Uterus (tissue), 4 donors: Measurements from ENCODE around the gene COL4A2. TPM values are rescaled to one million over a fixed set of nuclear protein-coding genes. Genes with fewer than 3 reads are reported as not detected.
A peak's percentile ranks its signal among the peaks of the same experiment; 100 is the strongest.

Source experiments
- DNase-seq, 2 donors: peaks; one replicate each; pipeline ENCODE4 v3.0.0-alpha.2; 2019 to 2020
- H3K27ac ChIP-seq, 2 donors: fragments of 200-600 bp; sonication (generic); 1 replicate in 1 of 2; 2 replicates in 1 of 2; pipeline ENCODE4 v1.5.1; 2016 to 2018
- H3K27me3 ChIP-seq, 2 donors: fragments of 200-600 bp; sonication (generic); one replicate each; pipeline ENCODE4 v1.5.1; 2018 to 2019; ENCODE audit warnings: control low read depth in 1 of 2
- H3K36me3 ChIP-seq, 2 donors: fragments of 200-600 bp; sonication (generic); one replicate each; pipeline ENCODE4 v1.5.1; 2019; ENCODE audit warnings: control low read depth in 1 of 2
- H3K4me1 ChIP-seq, 2 donors: fragments of 200-600 bp; sonication (generic); one replicate each; pipeline ENCODE4 v1.5.1; 2018 to 2019; ENCODE audit warnings: control low read depth in 1 of 2
- H3K4me3 ChIP-seq, 2 donors: fragments of 200-600 bp; sonication (generic); 1 replicate in 1 of 2; 2 replicates in 1 of 2; pipeline ENCODE4 v1.5.1; 2018 to 2019; ENCODE audit warnings: mild to moderate bottlenecking in 1 of 2
- H3K9me3 ChIP-seq, 2 donors: fragments of 200-600 bp; sonication (generic); one replicate each; pipeline ENCODE4 v1.5.1; 2019; ENCODE audit warnings: control low read depth in 1 of 2
- POLR2A ChIP-seq, 2 donors: fragments of 450-650 bp; IDR thresholded peaks; one replicate each; pipeline ENCODE4 v1.6.1; 2016; ENCODE audit warnings: antibody characterized with exemption in 2 of 2, mild to moderate bottlenecking in 1 of 2, moderate library complexity in 1 of 2
- intact Hi-C: fragments of 100-400 bp; cut with DNase I; formaldehyde crosslinking; loops from one replicate; pipeline ENCODE4 v1.15.1; 2023; ENCODE audit warnings: low total_unique reads
- total RNA-seq, 4 donors: library from RNA; depleted of rRNA in 3 of 4; stranded (reverse); fragments of >200 nt in 3 of 4; gene quantifications; one replicate each; pipeline versions ENCODE4 v1.1.0 to v1.2.4, GENCODE V29; 2014 to 2023
- TF ChIP-seq, protein P1 (sequence below), 4 experiments: fragments of 200-600 bp in 2 of 4; fragments of 450-650 bp in 2 of 4; sonication (generic) in 2 of 4; IDR thresholded peaks; one replicate each; pipeline ENCODE4 v1.5.1; 2016 to 2019; ENCODE audit warnings: antibody characterized with exemption in 4 of 4, mild to moderate bottlenecking in 2 of 4, moderate library complexity in 1 of 4
- donor health status: DM: yes; HTN: yes; CAD: no.

Gene COL4A2
- total RNA-seq, 4 donors from 2014 or later: 157 to 606 (median 284) TPM

DNA sequence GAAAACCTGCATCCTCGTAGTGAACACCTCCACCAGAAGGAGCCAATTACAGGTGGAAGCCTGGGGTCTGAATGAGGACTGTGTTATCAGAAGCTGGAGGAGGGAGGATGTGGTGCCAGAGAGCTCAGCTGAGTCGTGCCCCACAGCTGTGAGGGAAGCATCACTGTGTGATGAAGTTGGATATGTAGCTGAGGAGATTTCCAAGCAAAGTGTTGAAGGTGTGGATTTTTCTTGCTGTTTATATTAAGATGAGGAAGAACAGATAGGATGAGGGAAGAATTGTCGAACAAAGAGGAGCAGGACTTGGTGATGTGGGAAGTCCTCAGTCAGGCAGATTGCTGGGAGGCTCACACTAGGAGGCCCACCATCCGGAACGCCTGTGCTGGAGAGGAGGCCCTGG lies 250.0 kb downstream of the COL4A2 start:
- Histone ChIP-seq H3K9me3 (no peaks in the 10 kb centered on the region), H3K36me3 (no peaks in the 10 kb centered on the region), H3K27me3 (no peaks in the 10 kb centered on the region), H3K4me3 (no peak overlapping the region), H3K4me1 (no peaks in the 10 kb centered on the region), H3K27ac (no peak overlapping the region)
- no peak for TF ChIP-seq POLR2A (IDR thresholded peaks at IDR 0.05)
- TF ChIP-seq, protein P1, sequence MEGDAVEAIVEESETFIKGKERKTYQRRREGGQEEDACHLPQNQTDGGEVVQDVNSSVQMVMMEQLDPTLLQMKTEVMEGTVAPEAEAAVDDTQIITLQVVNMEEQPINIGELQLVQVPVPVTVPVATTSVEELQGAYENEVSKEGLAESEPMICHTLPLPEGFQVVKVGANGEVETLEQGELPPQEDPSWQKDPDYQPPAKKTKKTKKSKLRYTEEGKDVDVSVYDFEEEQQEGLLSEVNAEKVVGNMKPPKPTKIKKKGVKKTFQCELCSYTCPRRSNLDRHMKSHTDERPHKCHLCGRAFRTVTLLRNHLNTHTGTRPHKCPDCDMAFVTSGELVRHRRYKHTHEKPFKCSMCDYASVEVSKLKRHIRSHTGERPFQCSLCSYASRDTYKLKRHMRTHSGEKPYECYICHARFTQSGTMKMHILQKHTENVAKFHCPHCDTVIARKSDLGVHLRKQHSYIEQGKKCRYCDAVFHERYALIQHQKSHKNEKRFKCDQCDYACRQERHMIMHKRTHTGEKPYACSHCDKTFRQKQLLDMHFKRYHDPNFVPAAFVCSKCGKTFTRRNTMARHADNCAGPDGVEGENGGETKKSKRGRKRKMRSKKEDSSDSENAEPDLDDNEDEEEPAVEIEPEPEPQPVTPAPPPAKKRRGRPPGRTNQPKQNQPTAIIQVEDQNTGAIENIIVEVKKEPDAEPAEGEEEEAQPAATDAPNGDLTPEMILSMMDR (IDR thresholded peaks at IDR 0.05): no peak
- intact Hi-C loops: no loop called here
- DNase-seq: no peak

DNA sequence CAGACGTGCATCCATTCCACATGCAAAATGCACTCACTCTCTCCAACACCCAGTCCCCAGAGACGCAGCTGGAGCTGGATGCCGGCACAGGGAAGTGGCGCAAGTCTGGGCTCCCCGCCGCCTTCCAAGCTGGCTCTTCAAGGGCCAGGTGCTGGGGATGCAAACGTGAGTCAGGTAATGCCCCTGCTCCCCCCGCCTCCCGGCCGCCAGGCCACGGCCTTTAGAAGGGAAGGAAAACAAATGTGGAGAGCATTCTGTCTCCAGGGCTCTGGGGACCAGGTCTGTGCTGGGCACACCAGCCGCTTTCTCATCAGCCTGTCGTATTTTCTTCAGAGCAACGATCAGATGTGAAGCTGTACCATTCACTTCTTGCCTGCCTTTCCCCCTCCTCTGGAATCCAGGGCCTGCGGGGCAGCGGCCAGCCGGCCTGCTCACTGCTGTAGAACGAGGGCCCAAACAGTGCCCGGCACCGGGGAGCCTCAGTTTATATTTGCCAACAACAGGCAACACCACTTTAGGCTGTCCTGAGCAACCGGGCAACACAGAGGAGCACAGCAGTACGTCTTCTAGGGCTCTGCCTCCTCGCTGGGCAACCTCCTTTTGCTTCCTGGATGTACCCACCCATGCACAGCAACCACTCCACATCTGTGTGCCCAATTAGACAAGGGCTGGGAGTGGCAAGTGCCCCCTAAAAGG lies 250.7 kb downstream of the COL4A2 start:
- no peaks in the 10 kb centered on the region for H3K36me3 ChIP-seq
- intact Hi-C loops: no loop called here
- H3K27me3 ChIP-seq: no peaks in the 10 kb centered on the region
- DNase-seq: no peak
- TF ChIP-seq, protein P1 (IDR thresholded peaks at IDR 0.05): no peak
- TF ChIP-seq POLR2A (IDR thresholded peaks at IDR 0.05): no peak
- no peak overlapping the region for H3K27ac ChIP-seq
- no peak overlapping the region for H3K4me3 ChIP-seq
- peaks cover 0 to 2% of the 10 kb centered on the region in 2 donors for H3K4me1 ChIP-seq
- no peaks in the 10 kb centered on the region for H3K9me3 ChIP-seq

DNA sequence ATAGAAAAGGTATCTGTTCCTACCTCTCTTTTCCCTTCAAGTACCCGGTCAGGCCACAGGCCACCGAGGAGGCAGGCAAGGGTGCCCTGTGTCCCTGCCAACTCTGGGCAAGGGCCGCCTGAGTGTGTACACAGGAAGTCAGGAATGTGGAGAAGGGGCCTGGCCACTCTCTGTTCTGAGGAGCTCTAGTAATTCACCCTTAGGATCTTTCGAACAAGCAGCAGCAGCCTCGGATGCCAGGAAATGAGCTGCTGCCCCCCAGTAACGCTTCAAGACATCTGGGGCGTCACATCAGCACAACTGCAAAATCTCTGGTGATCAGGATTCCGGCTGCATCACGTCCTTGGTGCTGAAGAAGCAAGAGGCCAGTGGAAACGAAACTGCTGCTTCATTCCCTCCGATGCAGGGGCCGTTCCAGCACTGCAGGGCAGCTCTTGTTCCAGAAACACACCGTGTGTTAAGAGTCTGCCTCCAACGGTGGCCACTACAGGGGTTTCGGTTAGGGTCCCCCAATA lies 252.4 kb downstream of the COL4A2 start:
- Histone ChIP-seq H3K27ac (peak overlapping the region; percentile 80 to 88), H3K27me3 (no peaks in the 10 kb centered on the region), H3K4me1 (peaks cover 0 to 4% of the 10 kb centered on the region in 2 donors), H3K9me3 (no peaks in the 10 kb centered on the region), H3K36me3 (no peaks in the 10 kb centered on the region), H3K4me3 (peak overlapping the region in 1 of 2 donors; percentile 28)
- intact Hi-C loops: no loop called here
- TF ChIP-seq, protein P1 (IDR thresholded peaks at IDR 0.05): no peak
- DNase-seq: peak in 1 of 2 donors; percentile 29

DNA sequence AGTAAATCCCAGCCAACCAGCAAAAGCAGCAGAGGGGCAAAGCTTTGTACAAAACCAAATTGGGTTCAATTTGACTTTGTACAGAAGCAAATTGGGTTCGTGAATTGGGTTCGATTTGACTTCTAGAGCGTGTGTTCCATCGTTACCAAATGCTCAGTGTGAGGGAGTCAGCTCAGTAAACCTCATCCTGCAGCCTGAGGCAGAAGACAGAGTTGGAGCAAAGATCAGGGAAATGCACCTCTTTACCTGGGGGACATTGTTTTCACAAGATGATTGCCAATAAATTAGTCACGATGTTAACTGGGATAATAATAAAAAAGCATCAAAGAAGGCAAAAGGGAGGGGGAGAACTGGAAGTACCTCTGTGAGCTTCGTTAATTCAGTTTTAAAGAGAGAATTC lies 252.9 kb downstream of the COL4A2 start:
- no peak for TF ChIP-seq POLR2A (IDR thresholded peaks at IDR 0.05)
- TF ChIP-seq, protein P1 (IDR thresholded peaks at IDR 0.05): no peak
- peaks cover 0 to 4% of the 10 kb centered on the region in 2 donors for H3K4me1 ChIP-seq
- no peaks in the 10 kb centered on the region for H3K36me3 ChIP-seq
- no peaks in the 10 kb centered on the region for H3K9me3 ChIP-seq
- H3K27ac ChIP-seq: peak overlapping the region; percentile 80 to 88
- no peaks in the 10 kb centered on the region for H3K27me3 ChIP-seq
- H3K4me3 ChIP-seq: peak overlapping the region in 1 of 2 donors; percentile 28
- intact Hi-C loops: no loop called here
- no peak for DNase-seq

DNA sequence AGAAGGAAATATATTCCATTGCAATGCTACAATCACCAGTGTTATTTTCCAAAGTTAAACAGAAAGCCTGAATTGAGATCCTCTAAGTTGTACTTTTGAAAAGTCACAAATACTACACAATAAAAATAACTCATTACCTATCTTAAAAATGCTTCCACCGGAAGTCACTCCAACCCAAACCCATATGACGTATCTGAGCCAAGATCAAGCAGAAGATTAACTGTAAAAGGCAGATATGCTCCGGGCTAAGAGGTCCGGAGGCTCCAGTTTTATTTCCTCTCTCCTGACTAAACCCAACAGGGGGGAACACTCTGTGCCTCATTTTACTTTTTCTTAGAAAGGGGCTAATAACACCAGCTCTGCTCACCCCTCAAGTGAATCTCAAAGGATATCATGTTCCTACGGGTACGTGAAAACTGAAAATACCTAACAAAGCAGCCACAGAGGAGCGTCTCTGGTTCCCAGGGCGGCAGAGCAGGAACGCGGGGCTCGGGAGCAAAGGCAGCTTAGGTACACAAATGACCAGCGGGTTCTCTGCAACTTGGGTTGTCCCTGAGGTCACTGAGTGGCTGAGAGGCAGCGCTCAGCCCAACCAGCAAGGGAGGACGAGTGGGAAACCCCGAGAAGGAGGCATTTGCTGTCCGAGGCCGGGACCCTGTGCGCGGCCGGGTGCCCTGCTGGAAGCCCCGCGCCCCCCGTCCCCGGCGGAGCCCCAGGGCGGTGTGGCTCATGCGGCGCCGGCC lies 253.7 kb downstream of the COL4A2 start:
- H3K27me3 ChIP-seq: no peaks in the 10 kb centered on the region
- DNase-seq: peak in 1 of 2 donors; percentile 33
- no peaks in the 10 kb centered on the region for H3K36me3 ChIP-seq
- peaks cover 0 to 4% of the 10 kb centered on the region in 2 donors for H3K4me1 ChIP-seq
- no peaks in the 10 kb centered on the region for H3K9me3 ChIP-seq
- H3K4me3 ChIP-seq: peak overlapping the region; percentile 51 to 60
- H3K27ac ChIP-seq: peak overlapping the region; percentile 80 to 88
- TF ChIP-seq, protein P1 (IDR thresholded peaks at IDR 0.05): no peak
- no peak for TF ChIP-seq POLR2A (IDR thresholded peaks at IDR 0.05)
- intact Hi-C loops: no loop called here
